Gastrocnemius medialis (tissue), 4 donors: ENCODE results near the gene PIK3C3.

Source experiments
- POLR2A ChIP-seq, 2 donors: fragments of 450-650 bp; IDR thresholded peaks; one replicate each; pipeline ENCODE4 v1.6.1; 2017; ENCODE audit warnings: antibody characterized with exemption in 2 of 2, mild to moderate bottlenecking in 2 of 2, moderate library complexity in 2 of 2
- TF ChIP-seq, protein P1 (sequence below), 5 experiments: fragments of 450-650 bp in 3 of 5; fragments of 200-600 bp in 2 of 5; sonication (generic) in 2 of 5; IDR thresholded peaks in 4 of 5; conservative IDR thresholded peaks in 1 of 5; 1 replicate in 4 of 5; 2 replicates in 1 of 5; pipeline ENCODE4 v1.5.1; 2016 to 2019; ENCODE audit warnings: antibody characterized with exemption in 5 of 5, mild to moderate bottlenecking in 3 of 5, moderate library complexity in 3 of 5

DNA sequence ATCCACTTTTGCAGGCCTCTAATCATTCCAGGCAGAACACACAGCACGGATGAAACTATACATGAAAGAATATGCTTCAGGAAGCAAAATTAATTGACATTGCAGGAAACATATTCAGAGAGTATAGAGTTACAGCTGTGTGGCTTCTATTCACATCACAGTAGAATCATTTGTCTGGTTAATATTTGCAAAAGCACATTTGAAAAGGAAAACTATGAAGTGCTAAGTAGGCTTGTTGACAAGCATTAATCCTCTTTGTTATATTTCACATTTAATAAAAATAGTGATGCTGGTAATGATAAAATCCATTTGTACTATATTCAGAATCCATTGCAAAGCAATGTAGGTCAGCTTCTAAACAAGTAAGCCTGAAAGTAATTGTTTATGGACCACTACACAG lies 32.2 kb upstream of the PIK3C3 start:
- TF ChIP-seq, protein P1, sequence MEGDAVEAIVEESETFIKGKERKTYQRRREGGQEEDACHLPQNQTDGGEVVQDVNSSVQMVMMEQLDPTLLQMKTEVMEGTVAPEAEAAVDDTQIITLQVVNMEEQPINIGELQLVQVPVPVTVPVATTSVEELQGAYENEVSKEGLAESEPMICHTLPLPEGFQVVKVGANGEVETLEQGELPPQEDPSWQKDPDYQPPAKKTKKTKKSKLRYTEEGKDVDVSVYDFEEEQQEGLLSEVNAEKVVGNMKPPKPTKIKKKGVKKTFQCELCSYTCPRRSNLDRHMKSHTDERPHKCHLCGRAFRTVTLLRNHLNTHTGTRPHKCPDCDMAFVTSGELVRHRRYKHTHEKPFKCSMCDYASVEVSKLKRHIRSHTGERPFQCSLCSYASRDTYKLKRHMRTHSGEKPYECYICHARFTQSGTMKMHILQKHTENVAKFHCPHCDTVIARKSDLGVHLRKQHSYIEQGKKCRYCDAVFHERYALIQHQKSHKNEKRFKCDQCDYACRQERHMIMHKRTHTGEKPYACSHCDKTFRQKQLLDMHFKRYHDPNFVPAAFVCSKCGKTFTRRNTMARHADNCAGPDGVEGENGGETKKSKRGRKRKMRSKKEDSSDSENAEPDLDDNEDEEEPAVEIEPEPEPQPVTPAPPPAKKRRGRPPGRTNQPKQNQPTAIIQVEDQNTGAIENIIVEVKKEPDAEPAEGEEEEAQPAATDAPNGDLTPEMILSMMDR (IDR thresholded peaks at IDR 0.05 in 4 of 5, conservative IDR thresholded peaks at IDR 0.05 in 1 of 5): no peak
- TF ChIP-seq POLR2A (IDR thresholded peaks at IDR 0.05): no peak
